HS-27A (cell line): ENCODE results near the gene ARID3C.

Experiments used
- DNase-seq: peaks from one replicate; pipeline ENCODE4 v3.0.0-alpha.2; 2012; ENCODE audit warnings: low read depth, missing footprints

Gene ARID3C

DNA sequence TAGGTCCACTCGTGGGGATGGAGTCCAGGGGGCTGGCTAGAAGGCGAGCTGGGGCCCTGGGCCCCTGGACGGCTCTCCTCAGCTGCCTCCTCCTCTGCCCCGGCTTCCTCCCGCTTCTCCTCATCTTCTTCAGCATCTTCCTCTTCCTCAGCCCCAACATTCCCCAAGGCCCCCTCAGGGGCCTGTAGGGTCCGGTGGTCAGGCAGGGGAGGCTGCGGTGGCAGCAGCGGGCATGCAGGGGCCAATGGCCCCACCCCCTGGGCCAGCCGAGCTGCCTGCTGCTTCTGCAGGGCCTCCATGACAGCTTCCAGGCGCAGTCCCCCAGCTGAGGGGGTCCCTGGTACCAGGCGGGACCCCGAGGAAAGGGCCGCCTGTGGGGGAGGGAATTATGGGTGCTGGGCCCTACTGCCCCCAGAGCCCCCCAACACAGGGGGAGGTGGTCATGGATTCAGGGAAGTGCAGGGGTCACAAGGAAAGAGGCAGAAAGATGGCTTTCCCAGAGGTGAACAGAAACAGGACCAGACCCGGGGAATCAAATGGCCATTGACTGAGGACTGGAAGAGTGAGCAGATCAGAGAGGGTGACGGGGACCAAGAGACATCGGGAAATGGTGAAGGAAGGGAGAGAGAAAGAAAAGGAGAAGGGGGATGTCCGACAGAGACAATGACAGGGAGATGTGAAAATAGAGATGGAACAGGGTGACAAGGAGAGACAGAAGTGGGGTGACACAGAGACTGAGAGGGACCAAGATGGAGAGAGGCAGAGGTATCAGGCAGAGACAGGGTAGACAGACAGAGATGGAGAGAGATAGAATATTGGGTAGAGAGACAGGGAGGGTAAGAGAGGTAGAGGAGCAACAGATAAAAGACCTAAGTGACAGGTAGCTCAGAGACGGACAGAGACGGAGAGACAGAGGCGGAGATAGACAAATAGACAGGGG is 880 bp downstream of the ARID3C start:
- no peak for DNase-seq

DNA sequence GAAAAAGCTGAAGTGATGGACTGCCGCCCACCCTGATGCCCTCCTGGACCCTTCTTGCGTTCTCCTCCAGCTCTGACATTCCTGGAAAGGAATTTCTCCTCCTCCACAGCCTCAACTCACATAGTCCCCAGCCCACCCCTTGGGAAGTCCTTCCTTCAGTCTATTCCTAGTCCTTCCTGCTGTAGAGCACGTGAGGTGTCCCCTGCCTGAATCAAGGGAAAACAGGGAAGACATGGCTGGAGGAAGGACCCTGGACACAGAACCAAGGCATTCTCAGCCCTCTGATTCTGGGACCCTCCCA is 3.7 kb downstream of the ARID3C start:
- no peak for DNase-seq

DNA sequence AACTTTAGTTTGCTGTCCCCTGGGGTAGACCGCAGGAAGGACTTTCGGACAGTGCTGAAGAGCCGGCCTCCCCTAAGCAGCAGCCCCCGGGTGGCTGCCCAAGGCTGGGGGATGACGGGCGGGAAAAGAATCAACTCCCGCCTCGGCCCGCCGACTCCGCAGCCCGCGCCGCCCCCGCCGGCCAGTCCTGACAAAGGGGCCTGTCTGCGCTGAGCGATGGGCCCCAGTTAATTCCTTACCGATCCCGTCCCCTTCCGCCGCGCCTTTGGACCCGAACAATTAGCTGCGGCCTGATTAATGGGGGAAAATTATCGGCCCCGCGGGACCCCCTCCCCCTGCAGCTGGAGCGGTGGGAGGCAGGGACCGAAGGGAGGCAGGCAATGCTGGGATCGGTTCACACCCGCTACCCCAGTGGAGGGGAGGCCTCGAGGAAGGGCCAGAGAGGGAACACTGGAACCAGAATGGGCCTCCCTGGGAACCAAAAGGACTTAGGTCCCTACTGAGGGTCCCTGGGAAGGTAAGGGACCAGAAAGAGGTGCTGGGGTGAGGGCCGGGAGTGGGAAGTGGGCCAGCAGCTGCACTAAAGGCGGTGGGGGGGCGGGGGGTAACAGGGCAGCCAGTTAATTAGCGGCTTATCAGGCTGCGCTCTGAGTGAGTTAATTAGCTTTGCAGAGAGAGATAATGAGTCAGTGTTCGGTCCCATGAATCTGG is 4.2 kb downstream of the ARID3C start:
- no peak for DNase-seq

DNA sequence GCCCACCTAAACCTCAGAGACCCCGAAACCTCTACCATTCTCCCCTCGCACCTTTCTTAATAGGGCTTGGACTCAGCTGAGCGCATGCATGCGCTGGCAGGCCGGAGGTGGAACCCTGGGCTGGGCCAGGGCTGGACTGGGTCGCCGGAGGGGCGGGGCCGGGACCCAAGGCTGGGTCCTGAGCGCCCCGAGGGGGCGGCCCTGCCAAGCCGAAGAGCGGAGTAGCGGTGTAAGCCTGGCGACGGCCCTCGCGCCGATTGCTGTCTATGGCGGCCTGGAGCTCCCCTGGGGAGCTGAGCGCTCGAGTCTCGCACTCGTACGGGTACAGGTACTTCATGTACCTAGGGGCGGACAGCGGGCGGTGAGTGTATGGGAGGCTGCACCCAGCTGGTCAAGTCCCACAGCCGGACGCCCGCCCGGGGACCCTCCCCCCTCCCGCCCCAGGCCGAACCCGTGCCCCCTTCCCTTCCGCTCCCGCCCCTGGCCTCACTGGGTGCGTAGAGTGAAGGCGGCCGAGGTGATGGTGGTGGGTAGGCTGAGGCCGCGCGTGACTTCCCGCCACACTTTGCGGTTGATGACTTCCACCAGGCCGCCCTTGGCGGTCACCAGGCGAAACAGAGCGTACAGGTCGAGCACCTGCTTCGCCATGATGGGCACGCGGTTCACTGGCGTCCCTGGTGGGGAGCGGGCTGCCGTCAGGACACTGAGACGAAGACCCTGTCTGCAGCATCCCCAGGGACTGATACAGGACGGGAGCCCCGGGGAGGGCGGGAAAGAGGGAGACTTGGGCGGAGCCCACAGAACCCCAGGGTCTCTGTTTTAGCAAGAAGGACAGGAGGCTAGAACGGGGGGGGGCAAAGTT is 5.3 kb downstream of the ARID3C start:
- no peak for DNase-seq

DNA sequence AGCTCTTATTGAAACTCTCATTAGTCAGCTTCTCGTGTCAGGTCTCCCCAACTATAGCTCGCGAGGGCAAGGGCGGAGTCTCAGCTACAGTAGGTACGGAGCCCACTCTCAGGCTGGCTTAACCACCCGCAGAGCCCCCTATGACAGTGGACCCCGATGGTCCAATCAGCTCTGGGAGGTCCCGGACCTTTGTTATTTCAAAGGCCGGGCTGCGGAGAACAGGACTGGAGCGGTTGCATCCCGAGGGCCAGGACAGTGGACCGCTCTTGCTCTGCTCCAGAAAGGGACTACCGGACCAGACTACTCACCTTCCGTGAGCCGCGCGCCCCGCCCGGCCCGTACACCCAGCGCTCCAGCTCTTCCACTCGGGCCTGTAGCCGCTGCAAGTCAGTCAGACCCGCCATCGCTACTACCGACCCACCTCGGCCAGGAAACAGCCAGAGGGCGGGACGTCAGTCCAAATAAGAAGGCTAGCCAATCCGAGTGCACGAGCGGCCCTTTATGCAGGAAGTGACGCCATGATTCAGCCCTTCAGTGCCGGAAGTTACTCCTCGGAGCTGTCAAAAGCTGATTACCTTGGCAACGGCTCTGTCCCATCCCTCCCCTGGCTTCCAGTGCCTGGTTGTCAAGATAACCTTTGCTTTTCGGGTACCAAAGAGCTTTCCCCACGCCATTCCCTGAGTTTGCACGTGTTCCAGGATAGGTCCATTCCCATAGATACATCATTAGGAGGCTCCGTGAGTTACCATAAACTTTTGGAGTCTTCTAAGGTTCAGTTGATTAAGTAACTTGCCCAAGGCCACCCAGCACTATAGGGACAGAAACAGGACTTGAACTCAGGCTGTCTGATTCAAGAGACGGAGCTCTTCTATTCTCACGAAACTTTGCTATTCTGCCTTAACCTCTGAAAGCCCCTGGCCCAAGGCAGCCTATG is 8.5 kb downstream of the ARID3C start, which contains the start of gene DCTN3:
Gene DCTN3, minus strand, starts transcription at position 435 of the 934 bp plus-strand sequence. Its CDS starts 31 bp downstream, at position 404.
- DNase-seq: peak; percentile 88

DNA sequence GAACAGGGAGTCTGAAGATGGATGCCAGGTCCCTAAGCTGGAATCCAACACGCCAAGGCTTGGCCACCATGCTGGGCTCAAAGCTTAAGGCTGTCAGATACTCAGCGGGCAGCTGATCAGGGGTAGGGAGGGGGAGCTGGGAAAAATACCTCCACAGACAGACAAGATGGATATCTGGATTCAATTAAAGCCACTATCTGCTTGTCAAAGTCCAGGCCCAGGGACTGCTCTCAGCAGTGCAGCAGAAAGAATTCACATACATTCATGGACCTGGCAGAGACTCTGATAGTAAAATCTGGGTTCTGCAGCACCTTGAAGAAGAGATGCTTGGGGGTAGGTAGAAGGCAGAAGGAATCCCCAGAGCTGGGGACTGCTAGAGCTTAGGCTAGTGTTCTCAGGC is 13.7 kb downstream of the ARID3C start:
- no peak for DNase-seq

DNA sequence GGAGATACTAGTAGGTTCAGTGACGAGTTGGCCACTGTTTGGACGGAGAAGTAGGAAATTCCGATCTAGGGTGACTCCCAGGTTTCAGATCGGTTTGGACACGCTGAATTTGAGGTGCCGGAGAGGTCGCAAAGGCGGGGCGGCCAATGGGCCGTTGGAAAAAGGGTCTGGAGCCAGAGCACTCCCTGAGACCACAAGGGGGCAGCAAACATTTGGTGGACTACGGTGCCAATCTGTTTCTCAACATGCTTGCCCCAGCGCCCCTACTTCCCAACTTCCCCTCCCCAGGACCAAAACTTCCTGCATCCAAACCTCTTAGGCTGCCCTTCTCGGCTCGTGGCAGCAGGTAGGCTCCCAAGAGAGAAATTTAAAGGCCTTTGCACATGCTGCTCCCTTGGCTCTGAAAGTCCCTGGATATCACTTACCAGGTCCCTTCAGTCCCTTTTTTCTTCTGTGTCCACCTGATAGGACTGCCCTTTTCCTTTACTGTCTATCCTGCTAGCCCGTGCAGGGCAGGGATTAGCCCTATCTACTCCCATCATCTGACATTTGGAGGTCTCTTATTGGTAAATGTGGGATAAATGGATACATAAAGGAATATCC is 16.0 kb downstream of the ARID3C start:
- peak; percentile 77 for DNase-seq

DNA sequence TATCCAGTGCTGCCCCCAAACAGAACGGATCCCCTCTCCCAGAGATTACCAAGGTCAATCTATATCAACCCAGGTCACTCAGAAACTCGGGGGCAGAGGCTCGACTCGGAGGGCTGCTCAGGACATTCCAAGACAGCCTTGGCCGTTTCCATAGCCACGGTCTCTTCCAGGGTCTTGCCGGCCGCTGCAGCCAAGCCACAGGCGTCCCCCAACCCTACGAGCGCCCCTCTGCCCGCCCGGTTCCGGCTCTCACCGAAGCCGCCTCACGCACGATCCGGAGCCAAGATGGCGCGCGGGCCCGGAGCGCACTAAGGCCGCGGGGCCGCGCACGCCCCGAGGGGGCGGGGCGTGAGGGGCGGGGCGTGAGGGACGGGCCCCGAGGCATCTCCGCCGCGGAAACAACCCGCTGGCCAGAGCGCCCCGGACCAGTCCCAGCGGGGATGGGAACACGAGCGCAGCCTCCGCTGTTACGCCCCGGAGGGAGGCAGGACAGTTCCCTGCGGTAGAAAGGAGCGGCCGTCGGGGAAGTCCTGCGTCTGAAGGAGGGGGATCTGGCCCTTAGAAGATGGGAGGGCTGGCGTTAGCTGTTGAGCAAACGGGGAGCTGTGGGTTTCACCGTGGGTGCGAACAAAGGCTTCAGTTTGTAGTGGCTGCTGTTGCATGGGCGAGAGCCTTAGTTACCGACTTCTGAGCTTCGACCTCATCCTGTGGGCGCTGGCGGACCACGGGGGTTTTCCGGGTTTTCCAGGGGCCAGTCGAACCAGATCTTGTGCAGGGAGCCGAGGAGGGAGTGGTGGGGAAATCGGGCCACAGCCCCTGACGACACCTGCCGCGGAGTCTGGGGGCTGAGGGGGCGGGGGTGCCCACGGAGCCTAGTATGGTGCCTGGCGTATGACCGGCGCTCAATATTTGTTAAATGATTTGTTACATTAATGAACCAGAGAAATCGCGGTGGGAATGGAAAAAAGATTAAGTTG is 16.8 kb downstream of the ARID3C start, which contains the start of gene RPP25L:
Gene RPP25L, minus strand, starts transcription at position 287 of the 977 bp plus-strand sequence. CDS start 801 bp downstream, outside the sequence.
- peak; percentile 69 for DNase-seq

DNA sequence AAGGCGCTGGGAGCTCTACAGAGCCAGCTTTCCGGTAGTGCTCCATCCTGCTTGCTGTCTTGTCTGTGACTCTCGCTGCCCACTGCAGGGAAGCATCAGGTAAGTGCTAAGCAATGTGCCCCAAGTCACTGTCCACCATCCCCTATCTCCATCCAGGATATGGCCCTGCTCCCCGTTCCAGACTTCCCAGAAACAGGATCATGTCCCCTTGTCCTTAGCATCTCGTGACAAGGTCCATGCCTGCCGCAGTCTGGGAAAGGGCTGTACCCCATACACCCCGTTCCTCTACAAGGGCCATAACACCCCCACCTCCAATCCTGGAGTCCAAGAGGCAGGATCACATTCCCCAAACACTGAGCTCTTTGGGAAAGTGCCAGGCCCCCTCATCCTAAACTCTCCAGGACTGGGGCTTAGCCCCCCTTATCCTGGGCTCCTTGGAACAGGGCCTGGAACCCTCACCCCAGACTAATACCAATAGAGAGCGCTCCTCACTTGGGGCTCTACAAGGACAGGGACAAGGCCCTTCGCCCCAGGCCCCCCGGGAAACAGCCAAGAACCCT is 17.5 kb downstream of the ARID3C start:
- no peak for DNase-seq

DNA sequence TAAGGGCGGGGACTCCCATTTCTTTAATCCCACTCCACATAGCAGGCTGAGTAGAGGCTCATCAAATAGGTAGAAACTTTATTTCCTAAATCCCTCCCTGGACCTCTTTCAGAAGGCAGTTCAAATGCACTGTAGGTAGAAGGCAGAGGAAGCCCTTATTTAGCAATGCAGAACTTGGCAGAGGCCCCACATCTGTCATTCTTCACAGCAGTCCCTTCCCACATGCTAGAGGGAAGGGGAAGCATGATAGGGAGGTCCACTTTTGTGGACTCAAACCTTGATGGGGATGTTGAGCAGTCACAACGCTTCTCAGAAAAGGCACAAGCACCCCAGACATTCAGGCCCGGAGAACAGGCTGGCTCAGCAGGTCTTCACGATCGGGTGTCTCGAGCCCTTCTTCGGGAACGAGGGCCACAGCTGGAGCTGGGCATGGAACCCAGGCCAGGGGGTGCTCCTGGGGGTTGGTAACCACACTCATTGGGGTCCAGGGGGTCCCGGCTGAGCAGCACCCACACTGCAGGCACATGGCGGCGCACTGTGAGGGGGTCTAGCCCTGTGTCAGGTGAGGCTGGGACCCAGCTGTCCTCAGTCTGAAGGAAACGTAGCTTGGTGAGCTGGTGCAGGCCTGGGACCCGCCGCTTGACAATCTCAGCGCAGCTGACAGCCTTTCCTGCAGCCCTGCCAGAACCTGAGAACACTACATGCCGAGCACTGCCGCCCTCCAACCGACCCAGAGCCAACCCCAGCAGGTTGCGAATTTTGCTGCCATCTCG is 18.2 kb downstream of the ARID3C start:
- no peak for DNase-seq

DNA sequence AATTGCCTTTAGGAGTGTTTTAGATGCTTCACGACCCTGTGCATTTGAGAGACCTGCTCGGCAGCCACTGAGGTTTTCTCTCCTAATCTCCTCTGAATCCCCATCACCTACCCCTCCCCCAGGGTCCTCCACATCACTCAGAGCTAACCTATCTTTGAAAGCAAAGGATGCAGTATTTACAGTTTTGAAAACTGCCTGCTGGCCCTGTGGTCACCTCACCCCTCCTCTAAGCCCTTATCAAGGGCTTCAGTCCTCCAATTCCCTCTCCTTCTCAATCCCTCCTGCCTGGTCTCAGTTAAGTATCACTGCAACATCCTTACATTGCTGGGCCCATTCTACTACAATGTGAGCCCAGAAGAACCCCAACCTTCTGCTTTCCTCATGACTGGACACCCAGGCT is 21.5 kb downstream of the ARID3C start:
- no peak for DNase-seq

DNA sequence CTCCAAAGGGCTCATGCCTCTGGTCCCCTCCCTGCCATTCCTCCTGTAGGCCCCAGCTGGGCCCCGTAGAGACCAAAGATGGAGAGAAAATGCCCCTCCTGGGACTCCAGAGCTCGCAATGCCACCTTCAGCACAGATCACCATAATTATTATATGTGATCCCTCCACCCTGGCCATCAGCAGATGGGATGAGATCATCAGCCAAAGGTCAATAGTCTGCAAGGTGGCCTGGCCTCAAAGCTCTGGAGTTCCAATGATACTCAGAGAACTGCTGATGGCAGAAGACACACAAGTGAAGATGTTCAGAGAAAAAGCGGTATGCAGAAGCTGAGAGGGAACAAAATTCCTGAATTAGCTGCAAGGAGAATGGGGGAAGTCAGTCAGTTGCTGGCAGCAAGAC is 22.0 kb downstream of the ARID3C start:
- DNase-seq: no peak

DNA sequence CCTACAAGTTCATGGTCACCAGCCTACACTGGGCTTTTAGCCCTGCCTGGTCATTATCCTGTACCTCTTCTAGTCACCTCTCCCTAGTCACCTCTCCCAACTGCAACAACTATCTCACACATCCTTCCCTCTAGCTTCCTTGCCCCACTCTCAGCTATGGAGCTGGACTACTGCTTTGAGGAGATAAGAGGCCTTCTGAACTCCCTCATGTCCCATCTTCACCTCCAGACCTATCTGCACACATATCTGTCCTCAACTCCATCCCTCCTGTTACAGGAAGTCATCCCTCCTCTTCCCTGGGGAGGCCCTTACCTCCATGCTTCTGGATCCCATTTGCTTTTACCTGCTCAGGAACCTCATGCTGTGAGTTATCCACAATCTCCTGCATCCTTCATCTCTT is 22.7 kb downstream of the ARID3C start:
- DNase-seq: no peak

DNA sequence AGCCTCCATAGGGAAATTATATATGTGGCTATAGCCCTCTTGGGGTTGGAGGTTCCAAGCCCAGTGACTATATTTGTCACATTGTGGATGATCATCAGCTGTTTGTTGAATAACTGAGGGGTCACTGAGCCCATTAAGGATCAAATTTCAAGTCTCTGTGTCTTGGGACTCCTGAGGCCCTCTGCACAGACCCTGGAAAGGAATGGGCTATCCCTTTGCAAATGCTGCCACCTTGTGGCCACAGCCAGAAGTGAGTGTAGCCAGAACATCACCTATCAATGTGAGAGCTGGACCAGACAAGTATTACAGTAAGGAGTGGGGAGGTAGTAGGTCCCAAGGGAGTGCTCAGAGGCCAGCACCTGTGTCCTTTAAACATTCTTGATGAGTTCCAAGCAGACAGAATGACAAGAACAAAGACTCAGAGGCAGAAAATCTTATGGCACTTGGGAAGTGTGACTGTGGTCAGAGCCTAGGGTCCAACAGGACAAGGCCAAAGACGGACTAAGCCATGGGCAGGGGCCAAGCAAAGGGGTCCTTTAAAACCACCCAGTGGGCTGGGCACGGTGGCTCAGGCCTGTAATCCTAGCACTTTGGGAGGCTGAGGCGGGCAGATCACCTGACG is 25.1 kb downstream of the ARID3C start:
- DNase-seq: peak; percentile 55

DNA sequence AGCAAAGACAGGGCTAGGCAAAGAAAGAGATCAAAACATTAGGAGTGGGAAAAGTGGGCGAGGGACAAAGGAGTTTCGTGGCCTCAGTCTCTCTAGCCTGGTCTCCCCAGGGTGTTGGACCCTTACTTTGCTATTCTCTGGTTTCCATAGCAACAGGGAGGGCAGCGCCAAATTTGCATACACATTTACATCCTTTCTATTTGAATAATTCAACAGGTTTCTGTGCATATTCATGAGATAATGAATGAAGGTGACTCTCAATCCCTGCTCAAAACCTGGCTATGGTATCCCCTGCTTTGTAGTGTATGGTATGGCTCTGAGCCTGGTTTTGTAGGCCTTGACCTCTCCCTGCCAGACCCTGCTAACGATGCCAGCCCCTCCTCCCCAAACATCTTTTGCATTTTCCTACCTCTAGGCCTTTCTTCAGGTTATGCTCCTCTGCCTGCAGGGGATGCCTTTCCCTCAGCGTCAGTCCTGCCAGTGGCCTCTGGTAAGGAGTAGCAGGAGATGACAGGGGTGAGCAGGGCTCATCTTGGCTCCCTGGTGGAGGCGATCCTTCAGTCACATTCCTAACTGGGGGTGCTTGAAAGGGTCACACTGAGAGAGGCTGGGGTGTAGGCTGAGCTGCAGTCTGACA is 26.8 kb downstream of the ARID3C start:
- no peak for DNase-seq

DNA sequence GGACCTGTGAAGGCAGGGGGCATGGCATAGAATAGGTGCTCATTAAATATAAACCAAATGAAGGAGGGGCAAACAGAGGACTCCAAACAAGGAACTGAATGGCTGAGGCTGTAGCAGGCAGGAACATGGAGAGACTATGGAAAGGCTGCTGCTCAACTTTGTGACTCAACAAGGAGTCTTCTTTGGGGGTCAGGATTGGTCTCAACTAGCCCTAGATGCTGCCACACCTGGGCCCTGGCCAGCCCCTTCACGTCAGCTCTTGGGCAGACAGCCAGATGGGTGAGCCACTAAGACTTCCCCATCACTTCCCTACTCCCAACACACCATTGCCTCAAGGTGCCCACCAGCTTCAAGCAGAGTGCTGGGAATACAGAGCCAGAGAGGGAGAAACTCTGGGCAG is 28.0 kb downstream of the ARID3C start:
- DNase-seq: no peak

DNA sequence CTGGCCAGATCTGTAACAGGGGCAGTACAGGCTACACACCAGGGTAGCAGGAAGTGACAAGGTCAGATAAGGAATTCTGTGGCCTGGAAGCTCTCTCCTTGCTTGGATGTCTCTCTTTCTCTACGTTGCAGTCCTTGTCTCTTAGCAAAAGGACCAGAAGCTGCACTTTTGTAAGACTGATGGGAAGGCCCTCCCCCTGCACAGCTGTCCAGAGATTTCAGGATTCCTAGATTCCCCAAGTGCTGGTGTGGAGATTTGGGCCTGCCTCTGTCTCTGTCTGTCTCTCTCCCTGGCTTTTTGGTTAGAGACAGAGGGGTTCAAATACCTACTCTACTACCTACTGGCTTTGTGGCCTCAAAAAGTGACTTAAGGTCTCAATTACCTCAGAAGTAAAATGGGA is 29.3 kb downstream of the ARID3C start:
- no peak for DNase-seq
